ENCODE data around the gene EFHC2. TPM values are rescaled to one million over a fixed set of nuclear protein-coding genes. Genes with fewer than 3 reads are reported as not detected.

EFHC2 gene
- polyA plus RNA-seq, 1 of the 3 experiments (the other 2 are of a cell fraction): 0.03 TPM

- CTCF ChIA-PET: interaction anchor here (0.9 to 1.1 kb wide), 2 partner anchors 9 to 137 kb away, joined by 3 read pairs; no protein-coding TSS in a partner anchor
- Histone ChIP-seq H3K9me3 (no peaks in the 10 kb centered on the region), H2AFZ (ENCODE audit: low read depth) (no peak overlapping the region), H3K36me3 (replicated peaks in 1 of 2; ENCODE audit: control insufficient read depth in 1 of 2, insufficient read depth in 2 of 2, low read length in 1 of 2) (no peaks in the 10 kb centered on the region), H3K4me1 (ENCODE audit: control insufficient read depth in 1 of 2, insufficient read depth in 2 of 2, low read depth in 1 of 2, low read length in 1 of 2) (peaks cover 0 to 7% of the 10 kb centered on the region in 2 experiments; a peak in 1 of 4 replicates), H3K9ac (no peak overlapping the region), H3F3A (replicated peaks; ENCODE audit: insufficient read depth) (no peaks in the 10 kb centered on the region), H3K27me3 (ENCODE audit: insufficient read depth) (no peaks in the 10 kb centered on the region; the same call in 1 of the 2 replicates), H3K4me2 (no peak overlapping the region), H3K79me2 (ENCODE audit: insufficient read depth) (no peaks in the 10 kb centered on the region), H3K9me2 (no peaks in the 10 kb centered on the region), H4K20me1 (ENCODE audit: insufficient read depth) (no peaks in the 10 kb centered on the region), H3K27ac (ENCODE audit: low read depth in 2 of 2, low read length in 1 of 2) (no peak overlapping the region), H3K4me3 (ENCODE audit: low read depth in 2 of 2, low read length in 1 of 2) (no peak overlapping the region)
- WGBS (ENCODE audit: low lambda C conversion rate): 23% methylated on average over 2 of the region's 2 CpGs
- TF ChIP-seq, protein P1, sequence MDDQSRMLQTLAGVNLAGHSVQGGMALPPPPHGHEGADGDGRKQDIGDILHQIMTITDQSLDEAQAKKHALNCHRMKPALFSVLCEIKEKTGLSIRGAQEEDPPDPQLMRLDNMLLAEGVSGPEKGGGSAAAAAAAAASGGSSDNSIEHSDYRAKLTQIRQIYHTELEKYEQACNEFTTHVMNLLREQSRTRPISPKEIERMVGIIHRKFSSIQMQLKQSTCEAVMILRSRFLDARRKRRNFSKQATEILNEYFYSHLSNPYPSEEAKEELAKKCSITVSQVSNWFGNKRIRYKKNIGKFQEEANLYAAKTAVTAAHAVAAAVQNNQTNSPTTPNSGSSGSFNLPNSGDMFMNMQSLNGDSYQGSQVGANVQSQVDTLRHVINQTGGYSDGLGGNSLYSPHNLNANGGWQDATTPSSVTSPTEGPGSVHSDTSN (IDR thresholded peaks at IDR 0.05): no peak
- no peak for TF ChIP-seq EP300 (IDR thresholded peaks at IDR 0.05; ENCODE audit: borderline replicate concordance in 1 of 2, low read depth in 1 of 2, low read length in 1 of 2)
- no peak for TF ChIP-seq RXRA (IDR thresholded peaks at IDR 0.05; ENCODE audit: borderline replicate concordance, low read depth)
- TF ChIP-seq NFIC (IDR thresholded peaks at IDR 0.05; ENCODE audit: borderline replicate concordance): no peak
- no peak for TF ChIP-seq FOSL2 (IDR thresholded peaks at IDR 0.05; ENCODE audit: borderline replicate concordance, low read depth)
- DNase-seq: no peak
- POLR2A ChIA-PET: no interaction called here
Observed at GRCh38 chrX:44106864-44107263, 236.6 kb downstream of the EFHC2 start.

DNA sequence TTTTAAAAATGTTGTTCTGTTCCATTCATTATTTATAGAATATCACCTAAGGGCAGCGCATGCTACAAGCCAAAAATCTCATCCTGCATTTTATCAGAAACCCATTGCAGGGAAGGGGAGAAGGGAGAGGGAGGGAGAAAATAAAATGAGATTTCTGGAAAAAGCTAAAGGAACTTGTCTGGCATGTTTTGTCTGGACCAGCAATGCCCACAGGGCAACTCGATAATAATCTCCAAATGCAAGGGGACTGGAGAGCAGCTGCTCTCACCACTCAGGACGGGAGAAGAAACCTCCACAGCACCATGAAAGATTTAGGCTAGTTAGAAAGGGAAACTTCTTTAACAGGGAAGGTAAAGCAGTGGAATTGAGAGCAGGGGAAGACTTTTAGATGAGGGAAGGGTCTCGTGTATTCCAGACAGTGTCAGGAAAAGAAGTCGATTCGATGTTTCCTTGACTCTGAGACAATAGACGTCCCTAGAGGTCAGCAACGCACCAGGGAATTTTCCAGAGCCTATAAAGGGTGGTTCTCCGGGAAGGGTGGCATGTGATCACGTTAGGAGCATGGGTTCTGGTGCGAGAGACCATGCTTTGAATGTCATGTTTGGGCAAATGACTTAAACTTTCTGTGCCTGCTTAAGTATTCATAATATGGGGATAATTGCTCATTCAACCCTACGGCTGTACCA, 238.1 kb downstream of the EFHC2 start:
- Histone ChIP-seq H3K4me1 (ENCODE audit: control insufficient read depth in 1 of 2, insufficient read depth in 2 of 2, low read depth in 1 of 2, low read length in 1 of 2) (peaks cover 0 to 7% of the 10 kb centered on the region in 2 experiments; a peak in 1 of 4 replicates), H3K9me3 (no peaks in the 10 kb centered on the region), H3K27ac (ENCODE audit: low read depth in 2 of 2, low read length in 1 of 2) (peak overlapping the region in 1 of 2 experiments; percentile 82; a peak in 2 of 4 replicates), H3K9ac (no peak overlapping the region), H3K4me3 (ENCODE audit: low read depth in 2 of 2, low read length in 1 of 2) (no peak overlapping the region), H4K20me1 (ENCODE audit: insufficient read depth) (no peaks in the 10 kb centered on the region), H3K9me2 (no peaks in the 10 kb centered on the region), H3K36me3 (replicated peaks in 1 of 2; ENCODE audit: control insufficient read depth in 1 of 2, insufficient read depth in 2 of 2, low read length in 1 of 2) (no peaks in the 10 kb centered on the region), H3F3A (replicated peaks; ENCODE audit: insufficient read depth) (no peaks in the 10 kb centered on the region), H3K79me2 (ENCODE audit: insufficient read depth) (no peaks in the 10 kb centered on the region), H3K4me2 (no peak overlapping the region), H3K27me3 (ENCODE audit: insufficient read depth) (no peaks in the 10 kb centered on the region), H2AFZ (ENCODE audit: low read depth) (no peak overlapping the region)
- WGBS (ENCODE audit: low lambda C conversion rate): 16% methylated on average over 11 of the region's 12 CpGs
- TF ChIP-seq USF1 (IDR thresholded peaks at IDR 0.05; ENCODE audit: borderline replicate concordance, low read depth) (no peak), EP300 (IDR thresholded peaks at IDR 0.05; ENCODE audit: borderline replicate concordance in 1 of 2, low read depth in 1 of 2, low read length in 1 of 2) (peak in 1 of 2 experiments; percentile 63; a peak in 1 of 4 replicates), GATA2 (CRISPR knock-in tag; IDR thresholded peaks at IDR 0.05) (peak; percentile 68), RCOR1 (IDR thresholded peaks at IDR 0.05; ENCODE audit: low read length) (peak; percentile 75), RAD21 (IDR thresholded peaks at IDR 0.05; ENCODE audit: low read length) (peak; percentile 56)
- peak; percentile 17 for DNase-seq
- ChIA-PET POLR2A (no interaction called here), CTCF (interaction anchor here (0.6 to 1.7 kb wide), 3 partner anchors 40 to 139 kb away, joined by 3 to 4 read pairs (median 4); no protein-coding TSS in a partner anchor)

Measured in SK-N-SH (cell line).